Thyroid gland (tissue), 4 donors: ENCODE results near the gene MYO16.

Source experiments
- POLR2A ChIP-seq, 2 donors: fragments of 450-650 bp; IDR thresholded peaks; one replicate each; pipeline ENCODE4 v1.6.1; 2017; ENCODE audit warnings: antibody characterized with exemption in 2 of 2, mild to moderate bottlenecking in 2 of 2, moderate library complexity in 1 of 2
- TF ChIP-seq, protein P1 (sequence below), 6 experiments: fragments of 200-600 bp in 3 of 6; fragments of 450-650 bp in 3 of 6; sonication (generic) in 3 of 6; IDR thresholded peaks; one replicate each; pipeline ENCODE4 v1.5.1; 2016 to 2019; ENCODE audit warnings: antibody characterized with exemption in 6 of 6, mild to moderate bottlenecking in 2 of 6, inconsistent platforms in 1 of 6, moderate library complexity in 1 of 6

DNA sequence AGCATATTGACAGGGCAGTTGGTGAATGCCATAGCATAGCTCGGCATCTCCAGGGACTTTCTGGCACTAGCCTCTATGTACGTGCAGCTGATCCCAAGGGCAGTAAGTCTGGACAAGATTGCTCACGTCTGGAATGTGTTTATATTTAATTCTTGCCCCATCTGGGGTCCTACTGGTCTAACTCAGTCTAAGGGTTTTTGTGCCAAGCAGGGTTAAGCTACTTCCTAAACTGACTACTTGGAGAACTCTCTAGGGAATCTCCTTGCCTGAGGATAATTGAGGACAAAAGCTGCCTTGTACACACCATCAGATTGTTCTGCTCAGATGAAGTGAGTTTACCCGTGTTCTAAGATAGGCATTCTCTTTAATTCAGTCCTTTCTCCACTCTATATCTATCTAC is 358.1 kb downstream of the MYO16 start:
- TF ChIP-seq, protein P1, sequence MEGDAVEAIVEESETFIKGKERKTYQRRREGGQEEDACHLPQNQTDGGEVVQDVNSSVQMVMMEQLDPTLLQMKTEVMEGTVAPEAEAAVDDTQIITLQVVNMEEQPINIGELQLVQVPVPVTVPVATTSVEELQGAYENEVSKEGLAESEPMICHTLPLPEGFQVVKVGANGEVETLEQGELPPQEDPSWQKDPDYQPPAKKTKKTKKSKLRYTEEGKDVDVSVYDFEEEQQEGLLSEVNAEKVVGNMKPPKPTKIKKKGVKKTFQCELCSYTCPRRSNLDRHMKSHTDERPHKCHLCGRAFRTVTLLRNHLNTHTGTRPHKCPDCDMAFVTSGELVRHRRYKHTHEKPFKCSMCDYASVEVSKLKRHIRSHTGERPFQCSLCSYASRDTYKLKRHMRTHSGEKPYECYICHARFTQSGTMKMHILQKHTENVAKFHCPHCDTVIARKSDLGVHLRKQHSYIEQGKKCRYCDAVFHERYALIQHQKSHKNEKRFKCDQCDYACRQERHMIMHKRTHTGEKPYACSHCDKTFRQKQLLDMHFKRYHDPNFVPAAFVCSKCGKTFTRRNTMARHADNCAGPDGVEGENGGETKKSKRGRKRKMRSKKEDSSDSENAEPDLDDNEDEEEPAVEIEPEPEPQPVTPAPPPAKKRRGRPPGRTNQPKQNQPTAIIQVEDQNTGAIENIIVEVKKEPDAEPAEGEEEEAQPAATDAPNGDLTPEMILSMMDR (IDR thresholded peaks at IDR 0.05) = no peak
- TF ChIP-seq POLR2A (IDR thresholded peaks at IDR 0.05) = no peak
